NCI-H460 (cell line): ENCODE measurements around the gene LENG1. TPM values are rescaled to one million over a fixed set of nuclear protein-coding genes. Genes with fewer than 3 reads are reported as not detected.
"Not testable (repeated sequence)": the region's sequence is repeated elsewhere in the genome, so short reads cannot be mapped to it uniquely, and the experiment has no call there.

Source experiments
- DNase-seq: peaks from one replicate; pipeline ENCODE4 v3.0.0-alpha.2; 2016; ENCODE audit warnings: low read depth; ENCODE audit errors: extremely low read depth
- total RNA-seq: library from RNA; depleted of rRNA; stranded (reverse); fragments of >200 nt; shearing (Covaris generic); gene quantifications from 2 replicates; pipeline ENCODE4 v1.2.3, GENCODE V29; 2014

LENG1 gene
- total RNA-seq, 1 experiment from 2014 or later, result 7.7 TPM

DNA sequence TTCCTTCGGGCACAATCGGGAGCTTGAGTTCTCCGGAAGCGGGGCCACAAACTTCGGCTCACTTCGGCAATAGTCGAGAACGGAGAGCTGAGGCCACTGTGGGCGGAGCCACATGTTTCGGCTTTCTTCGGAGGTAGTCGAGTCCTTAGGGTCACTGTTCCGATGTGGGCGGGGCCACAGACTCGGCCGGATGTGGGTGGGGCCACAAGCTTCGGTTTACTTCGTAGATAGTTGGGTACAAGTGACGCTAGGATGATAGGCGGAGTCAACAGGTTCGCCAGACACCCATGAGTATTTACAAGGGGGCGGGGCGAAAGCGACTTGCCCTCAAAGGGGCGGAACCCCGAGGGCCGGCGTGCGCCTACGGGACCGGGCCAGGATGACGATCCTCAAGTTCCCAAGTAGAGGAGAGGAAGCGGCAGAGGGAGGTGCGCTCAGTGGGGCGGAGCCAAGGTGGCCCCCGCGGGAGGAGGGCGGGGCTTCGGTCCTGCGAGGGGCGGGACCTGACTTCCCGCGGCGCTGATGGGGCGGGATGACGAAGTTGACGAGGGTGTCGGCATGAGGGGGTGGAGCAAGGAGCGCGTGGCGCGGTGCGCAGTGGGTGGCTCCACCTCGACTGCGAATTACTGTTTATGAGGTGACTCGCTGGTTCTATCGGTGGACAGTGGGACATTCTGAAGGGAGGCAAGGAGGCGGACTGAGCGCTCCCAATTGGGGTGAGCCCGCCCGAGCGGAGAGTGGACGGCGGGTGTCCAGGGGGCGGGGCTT, 30.4 kb upstream of the LENG1 start:
- peak; percentile 99 for DNase-seq

DNA sequence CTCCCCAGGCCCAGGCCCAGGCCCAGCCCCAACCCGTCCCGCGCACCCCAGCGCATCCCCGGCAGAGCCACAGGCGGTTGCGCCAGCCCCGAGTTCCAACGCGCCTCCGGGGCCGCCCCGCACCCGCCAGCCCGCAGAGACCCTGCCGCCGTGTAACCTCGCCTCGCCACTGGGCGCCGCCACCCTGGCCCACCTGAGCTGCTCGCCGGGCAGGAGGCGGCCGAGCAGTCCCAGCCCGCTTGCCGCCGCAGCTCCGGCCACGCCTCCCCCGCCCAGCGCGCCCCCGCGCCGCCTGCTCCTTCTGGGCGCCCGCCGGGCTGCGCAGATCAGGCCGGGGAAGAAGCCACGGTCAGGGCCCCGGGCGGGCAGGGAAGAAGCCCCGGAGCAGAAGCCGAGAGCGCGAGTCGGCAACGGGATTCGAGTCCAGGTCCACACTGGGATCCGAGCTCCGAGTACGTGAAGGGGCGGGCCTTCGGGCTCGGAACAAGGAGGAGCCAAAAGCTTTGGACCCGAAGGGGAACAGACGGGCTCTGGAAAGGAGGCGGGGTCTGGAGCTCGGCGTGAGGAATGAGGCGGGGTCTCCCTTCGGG, 29.7 kb upstream of the LENG1 start, which contains the start of gene MBOAT7:
Gene MBOAT7 (minus strand): TSS at position 436 of the 590 bp plus-strand sequence. CDS start 1,072 bp downstream, outside the sequence.
- no peak for DNase-seq

DNA sequence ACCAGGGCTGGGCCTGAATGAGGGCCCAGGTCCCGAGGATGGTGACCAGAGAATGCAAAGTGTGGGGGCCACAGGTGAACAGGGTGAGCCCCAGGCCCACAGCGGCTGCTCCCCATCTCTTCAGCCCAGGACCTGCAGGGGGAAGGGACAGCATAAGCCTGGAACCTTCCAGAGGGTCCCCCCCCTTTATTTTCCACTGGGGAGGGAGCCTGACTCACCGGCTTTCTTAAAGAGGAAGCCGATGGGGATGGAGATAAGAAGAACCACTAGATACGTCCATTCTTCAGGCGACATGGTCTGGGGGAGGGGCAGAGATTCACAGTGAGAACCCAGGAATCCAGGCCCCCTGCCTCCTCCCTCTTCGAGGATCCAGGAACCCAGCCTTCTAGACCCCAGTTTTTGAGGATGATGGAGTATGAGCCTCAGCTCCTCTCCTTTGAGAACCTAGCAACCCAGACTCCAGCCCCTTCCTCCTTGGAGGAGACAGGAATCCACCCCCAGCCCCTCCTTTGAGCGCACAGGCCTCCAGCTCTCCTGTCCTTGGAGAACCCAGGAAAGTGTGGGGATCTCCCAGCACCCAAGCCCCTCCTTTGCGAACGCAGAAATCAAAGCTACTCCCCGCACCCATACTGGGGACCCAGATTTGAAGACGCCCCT, 28.8 kb upstream of the LENG1 start:
- no peak for DNase-seq

DNA sequence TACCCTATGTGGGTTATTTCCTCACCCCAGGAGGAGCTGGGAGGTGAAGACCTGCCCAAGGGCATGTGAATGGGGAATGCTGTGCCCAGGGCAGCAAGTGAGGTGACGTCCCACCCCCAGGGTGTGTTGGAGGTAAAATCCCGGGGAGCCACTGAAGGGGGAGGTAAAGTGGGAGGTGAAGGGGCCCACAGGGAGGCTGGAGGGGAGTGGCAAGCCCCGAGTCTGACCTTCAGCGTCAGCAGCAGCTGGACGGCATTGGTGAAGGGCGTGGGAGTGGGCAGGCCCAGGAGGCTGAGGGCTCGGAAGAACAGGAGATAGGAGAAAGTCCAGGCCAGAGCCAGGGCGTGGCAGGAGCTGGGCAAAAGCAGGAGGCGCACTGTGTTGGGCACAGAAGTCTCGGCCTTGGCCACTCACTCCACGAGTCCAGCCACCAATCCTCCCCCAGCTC, 27.4 kb upstream of the LENG1 start:
- no peak for DNase-seq

DNA sequence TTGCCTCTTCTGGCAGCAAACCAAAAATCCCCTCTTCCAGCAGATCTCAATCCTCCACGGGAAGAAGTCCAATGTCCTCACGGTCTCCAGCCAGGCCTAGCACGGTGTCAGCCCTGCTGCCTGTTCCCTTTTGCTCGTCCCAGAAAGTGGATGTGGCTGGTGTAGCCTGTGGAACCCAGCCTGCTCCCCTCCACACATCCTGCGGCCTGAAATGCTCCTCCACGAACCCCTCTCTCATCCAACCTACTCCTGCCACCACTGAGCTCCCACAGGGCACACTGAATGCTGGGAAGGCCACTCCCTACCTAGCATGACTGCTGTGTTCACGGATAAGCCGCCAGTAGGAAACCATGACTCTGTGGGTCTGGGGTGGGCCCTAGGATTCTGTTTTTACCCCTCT, 26.8 kb upstream of the LENG1 start:
- DNase-seq, result no peak

DNA sequence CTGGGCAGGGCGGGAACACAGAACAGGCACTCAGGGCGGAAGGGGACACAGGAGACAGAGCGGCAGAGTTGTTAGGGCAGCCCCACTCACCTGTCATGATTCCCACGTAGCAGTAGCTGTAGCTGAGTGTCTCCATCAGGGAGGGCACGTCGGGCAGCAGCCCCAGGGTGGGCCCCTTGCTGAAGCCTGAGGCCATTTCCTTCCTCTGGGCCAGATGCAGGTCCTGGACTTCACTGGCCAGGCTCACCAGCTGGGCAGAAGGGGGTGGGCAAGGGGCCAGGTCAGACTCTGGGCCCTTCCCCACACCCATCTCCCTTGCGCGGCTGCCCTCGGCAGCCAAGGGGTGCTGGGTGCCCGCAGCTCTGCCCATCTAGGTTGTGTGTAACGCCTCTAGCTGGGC, 23.9 kb upstream of the LENG1 start:
- no peak for DNase-seq

DNA sequence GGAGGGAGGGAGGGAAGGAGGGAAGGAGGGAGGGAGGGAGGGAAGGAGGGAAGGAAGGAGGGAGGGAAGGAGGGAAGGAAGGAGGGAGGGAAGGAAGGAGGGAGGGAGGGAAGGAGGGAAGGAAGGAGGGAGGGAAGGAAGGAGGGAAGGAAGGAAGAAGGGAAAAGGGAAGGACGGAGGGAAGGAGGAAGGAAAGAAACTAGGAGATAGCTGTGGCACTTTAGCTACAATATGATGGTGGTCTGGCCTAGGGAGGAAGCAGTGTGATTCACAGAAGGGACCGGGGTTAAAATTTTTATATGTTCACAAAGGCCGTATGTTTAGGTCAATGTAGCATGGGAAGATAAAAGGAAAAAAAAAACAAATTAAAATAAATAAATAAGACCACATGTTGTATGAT, 22.4 kb upstream of the LENG1 start:
- DNase-seq, result not testable (repeated sequence)

DNA sequence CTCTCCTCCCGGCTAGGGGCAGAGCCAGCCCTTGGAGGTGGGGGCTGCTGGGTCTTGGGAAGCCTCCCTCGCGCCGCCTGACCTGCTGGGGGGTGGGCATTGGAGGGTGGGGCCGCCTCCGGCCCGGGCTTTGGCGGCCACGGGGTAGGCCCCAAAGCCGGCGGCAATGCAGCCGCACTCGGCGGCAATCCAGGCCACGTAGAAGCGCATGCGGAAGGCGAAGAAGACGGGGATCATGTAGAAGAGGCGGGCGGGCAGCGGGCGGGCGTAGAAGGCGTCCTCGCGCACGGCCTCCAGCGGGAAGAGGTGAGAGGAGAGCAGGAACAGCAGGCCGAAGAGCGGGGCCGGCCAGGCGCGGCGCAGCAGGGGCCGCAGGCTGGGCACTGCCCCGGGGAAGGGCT, 21.2 kb upstream of the LENG1 start:
- no peak for DNase-seq

DNA sequence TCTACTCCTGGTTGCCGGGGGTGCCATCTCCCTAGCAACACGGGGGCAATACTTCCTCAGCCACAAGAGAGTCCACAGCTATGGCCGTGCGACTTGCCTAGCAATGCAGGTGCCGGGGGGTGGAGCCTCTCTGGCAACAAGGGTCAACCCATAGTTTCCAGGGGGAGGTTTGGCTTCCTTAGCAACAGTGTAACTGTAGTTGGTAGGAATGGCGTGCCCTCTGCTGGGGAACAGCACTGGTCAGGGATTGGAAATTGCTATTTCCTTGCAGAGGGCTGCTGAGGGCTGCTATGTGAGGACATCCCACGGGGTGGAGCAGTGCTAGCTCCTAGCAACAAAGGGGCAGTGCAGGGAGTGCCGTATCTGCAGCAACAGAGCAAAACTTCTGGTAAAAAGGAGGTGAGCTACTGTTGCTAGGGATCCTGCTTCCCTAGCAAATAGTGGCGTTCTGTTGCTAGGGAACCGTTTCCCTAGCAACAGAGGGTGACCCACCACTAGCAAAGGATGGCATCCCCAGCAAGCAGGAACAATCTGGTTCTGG, 20.5 kb upstream of the LENG1 start:
- DNase-seq, result no peak

DNA sequence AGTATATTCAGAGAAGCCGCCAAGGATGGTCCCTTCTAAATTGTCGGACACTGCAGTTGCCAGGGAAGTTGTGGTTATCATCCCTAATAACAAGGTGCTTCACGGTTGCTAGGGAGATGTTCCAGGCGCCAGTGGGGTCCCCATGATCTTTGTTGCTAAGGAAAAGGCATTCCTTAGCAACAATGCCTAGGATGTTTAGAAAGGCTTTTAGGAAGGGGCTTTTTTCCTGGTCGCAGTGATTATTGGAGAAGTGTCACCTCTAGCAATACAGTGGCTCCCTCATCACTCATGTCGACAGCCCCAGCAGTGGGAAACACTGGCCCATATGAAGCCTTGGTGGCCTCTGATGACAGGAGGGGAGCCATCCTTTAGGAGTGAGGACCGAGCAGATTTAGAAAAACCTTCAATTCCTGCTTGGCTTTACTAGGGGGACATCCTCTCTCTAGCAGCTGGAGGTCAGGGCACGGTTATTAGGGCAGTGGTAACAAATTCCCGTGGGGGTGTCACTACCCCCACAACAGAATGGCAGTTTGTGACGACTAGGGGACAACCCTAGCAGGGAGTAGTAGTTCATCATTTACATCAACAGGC, 19.8 kb upstream of the LENG1 start:
- no peak for DNase-seq

DNA sequence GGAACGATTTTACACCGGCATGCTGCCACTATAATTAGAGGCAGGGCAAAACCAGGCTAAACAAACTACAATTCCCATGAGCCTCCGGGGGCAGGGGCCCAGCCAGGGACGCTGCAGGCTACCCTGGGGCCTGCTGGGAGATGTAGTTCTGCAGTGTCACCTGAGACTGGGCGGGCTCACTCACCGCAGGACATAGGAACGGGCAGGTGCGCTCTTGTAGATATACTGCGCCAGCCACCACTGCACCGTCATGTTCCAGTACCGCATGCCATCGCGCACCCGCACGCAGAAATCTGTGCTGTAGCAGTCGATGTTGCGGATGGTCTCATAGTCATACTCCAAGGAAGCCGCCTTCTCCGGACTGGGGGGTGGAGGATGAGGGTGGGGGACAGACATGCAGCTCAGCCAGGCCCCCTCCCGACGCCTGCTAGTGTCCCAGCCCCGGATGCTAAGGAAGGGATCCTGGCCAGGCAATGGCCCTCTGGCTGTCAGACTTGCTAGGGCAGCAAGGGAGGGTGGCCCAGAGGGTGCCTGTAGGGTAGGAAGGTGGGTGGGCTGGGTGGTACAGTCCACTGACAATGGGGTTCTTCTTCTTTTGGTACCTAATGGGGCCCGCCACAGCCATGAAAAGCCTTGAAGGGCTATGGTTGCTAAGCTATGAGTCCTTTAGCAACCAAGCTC, 19.2 kb upstream of the LENG1 start:
- DNase-seq, result no peak

DNA sequence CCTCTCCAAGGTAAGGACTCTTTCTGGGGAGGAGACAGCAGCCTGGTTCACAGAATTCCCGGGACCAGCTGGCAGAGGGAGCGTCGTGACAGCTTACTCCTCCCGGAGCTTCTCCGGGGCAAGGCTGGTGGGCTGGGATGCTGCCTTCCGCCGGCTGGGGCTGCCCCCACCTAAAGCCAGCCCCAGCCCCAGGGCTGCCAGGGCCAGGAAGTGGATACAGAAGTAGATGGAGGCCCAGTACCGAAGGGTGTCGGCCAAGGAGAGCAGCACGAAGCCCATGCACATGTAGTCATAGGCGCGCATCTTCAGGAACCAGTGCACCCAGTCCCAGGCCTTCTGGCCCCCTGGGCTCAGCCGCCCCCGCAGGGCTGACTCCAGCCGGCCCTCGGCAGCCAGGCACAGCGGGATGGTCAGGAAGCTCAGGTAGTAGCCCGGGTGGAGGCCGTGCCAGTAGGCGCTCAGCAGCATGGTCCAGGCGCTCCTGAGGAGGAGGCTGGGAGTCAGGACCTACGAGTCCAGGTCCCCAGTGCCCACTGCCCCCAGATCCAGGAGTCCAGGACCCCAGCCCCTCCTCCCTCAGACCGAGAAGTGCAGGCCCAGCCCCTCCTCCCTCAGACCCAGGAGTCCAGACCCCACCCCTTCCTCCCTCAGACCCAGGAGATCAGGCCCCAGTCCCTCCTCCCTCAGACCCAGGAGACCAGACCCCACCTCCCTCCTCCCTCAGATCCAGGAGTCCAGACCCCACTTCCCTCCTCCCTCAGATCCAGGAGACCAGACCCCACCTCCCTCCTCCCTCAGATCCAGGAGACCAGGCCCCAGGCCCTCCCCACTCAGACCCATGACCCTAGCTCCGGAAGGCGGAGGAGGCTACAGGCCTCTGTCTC, 14.7 kb upstream of the LENG1 start:
- no peak for DNase-seq

DNA sequence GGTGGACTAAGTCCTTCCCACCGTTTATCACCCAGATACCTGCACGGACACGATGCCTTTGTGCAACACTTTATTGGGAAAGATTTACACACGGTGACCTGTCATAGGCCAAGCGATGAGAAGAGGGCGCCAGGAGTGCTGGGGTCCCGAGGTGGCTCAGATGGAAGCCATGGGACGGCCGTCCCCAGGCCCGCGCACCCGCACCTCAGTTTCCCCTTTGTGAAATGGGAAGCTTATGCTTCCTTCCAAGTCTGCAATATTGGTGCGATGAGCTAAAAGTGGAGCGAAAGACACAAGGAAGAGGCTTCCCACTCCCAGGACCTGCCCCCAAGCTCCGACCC, 13.8 kb upstream of the LENG1 start:
- no peak for DNase-seq

DNA sequence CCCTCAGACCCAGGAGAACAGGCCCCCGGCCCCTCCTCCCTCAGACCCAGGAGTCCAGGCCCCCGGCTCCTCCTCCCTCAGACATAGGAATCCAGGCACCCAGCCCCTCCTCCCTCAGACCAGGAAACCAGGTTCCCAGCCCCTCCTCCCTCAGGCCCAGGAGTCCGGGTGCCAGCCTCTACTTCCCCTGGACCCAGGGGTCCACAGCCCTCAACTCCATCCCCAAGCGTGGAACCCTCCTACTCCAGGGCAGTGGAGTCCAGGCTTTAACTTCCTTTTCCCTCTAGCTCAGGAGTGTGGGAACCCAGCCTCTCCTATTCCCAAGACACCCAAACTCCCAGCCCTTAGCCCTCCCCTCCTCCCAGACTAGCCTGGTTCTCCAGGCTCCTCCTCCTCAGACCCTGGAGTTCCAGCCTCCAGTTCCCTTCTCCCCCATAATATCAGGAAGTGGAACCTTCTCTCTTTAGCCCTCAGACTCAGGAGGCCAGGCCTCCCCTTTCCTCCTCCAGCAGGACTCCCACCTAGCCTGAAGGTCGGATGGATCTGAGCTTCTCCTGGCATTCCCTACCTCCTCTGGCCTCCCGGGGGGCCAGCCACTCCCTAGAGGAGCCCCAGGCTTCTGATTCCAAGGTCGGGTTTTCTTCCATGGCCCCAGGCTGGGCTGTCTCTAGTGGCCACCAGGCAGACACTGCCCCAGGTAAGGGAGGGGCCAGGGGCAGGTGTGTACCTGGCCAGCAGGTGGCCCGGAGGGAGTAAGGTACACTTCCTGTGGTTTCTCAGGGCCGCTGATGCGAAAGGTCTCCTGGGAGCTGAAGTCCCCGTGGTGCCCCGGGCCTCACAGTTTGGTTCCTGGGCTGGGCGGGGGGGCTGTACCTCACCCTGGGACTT, 13.2 kb upstream of the LENG1 start, which contains the start of gene TMC4:
Gene TMC4 (minus strand): TSS at position 690 of the 888 bp plus-strand sequence. CDS start 43 bp downstream, at position 647.
- no peak for DNase-seq

DNA sequence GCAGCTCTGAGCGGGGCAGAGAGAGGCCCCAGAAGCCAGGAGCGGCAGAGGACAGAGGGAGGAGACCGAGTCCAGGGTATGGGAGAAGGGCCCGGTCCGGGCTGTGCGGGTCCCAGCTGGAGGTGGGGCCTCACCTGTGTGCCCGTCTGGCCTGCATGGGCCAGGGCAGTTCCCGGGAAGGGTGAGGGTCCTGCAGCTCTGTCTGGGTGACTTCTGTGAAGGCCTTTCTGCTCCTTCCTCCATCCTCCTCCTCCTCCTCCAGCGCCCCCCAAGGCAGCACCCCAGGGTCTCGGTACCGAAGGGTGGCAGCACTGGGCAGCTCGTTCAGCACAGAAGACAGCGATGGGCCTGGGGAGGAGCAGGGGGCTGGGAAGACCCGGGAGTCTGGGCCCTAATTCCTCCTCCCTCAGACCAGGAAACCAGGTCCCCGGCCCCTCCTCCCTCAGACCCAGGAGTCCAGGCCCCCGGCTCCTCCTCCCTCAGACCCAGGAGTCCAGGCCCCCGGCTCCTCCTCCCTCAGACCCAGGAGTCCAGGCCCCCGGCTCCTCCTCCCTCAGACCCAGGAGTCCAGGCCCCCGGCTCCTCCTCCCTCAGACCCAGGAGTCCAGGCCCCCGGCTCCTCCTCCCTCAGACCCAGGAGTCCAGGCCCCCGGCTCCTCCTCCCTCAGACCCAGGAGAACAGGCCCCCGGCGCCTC, 12.4 kb upstream of the LENG1 start:
- not testable (repeated sequence) for DNase-seq

DNA sequence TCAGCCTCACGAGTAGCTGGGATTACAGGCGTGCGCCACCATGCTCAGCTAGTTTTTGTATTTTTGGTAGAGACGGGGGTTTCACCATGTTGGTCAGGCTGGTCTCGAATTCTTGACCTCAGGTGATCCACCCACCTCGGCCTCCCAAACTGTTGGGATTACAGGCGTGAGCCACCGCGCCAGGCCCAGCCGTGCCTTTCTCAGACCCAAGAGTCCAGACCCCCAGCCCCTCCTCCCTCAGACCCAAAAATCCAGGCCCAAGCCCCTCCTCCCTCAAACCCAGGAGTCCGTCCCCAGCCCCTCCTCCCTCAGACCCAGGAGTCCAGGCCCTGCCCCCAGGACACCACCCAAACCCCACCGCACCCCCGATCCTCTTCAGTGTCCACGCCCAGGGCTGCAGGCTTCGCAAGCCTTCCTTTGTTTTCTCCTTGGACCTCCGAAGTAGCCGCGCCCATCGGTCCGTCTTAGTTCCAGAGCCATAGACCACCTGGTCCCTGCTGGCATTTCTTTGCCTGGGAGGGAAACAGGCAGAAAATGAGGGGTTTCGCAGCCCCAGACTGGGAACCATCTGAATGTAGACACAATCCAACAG, 9.7 kb upstream of the LENG1 start:
- DNase-seq, result no peak

DNA sequence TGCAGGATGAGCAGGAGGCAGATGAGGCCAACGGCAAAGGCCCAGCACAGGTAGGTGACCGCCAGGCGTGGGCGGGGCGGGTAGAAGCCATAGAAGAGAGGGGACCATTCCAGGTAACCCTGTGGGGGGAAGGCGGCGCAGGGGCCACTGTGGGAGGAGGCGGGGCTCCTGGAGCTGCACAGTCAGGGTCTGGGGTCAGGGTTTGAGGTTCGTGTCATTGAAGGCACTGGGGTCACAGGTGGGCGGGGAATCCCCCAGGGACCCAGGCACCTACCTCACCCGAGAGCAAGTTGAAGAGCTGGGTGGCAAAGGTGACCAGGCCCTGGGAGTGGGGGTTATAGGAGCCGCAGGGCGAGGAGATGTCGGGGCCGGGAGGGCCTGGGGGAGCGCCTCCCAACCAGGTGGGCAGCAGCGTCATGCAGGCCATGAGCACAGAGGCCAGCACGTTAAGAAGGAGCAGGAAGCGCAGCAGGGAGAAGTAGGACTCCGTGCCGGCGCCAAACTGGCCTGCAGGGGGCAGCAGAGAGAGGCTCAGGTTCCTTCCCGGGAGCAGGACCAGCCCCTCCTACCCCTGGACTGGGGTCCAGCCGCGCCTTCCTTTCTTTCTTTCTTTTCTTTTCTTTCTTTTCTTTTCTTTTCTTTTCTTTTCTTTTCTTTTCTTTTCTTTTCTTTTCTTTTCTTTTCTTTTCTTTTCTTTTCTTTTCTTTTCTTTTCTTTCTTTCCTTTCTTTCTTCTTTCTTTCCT, 8.8 kb upstream of the LENG1 start:
- DNase-seq, result peak; percentile 75
